ENCODE data around the gene POU2F2.

Gene POU2F2

DNA sequence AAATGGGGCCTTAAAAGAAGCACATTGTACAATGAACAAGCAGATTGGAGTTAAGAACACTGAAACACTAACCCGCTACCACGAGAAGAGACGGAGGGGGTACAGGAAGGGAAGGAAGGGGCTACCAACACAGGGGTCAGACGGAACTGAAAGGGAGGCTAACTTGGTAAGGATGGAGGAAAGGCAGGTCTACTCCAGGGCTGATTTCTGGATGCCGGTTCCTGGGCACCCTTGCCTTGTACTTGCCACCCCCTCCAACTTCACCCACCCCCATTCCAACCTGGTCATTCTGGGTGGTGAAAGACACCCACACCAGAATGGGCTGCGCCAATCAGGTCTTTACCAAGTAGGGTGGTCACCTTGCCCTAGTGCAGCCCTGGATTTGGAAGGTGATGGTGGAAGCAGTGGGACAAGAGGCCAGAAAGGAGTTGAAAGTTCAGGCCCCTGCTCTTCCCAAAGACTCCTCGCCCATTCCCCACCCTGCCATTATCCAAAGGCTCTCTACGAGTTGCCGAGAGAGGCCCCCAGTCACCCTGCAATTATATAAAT, 46.0 kb downstream of the POU2F2 start:
- in situ Hi-C loops (cut with HindIII; ENCODE audit: low sequenced_read_pairs): no loop called here

DNA sequence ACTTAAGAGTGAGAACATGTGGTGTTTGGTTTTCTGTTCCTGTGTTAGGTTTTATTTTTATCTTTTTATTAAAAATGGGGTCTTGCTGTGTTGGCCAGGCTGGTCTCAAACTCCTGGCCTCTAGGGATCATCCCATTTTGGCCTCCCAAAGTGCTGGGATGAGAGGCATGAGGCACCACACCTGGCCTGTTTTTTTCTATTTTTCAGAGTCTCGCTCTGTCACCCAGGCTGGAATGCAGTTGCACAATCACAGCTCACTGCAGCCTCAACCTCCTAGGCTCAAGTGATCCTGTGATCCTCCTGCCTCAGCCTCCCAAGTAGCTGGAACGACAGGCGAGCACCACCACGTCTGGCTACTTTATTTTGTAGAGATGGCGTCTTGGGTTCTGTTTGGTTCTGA, 48.7 kb downstream of the POU2F2 start:
- in situ Hi-C loops (cut with HindIII; ENCODE audit: low sequenced_read_pairs): no loop called here

DNA sequence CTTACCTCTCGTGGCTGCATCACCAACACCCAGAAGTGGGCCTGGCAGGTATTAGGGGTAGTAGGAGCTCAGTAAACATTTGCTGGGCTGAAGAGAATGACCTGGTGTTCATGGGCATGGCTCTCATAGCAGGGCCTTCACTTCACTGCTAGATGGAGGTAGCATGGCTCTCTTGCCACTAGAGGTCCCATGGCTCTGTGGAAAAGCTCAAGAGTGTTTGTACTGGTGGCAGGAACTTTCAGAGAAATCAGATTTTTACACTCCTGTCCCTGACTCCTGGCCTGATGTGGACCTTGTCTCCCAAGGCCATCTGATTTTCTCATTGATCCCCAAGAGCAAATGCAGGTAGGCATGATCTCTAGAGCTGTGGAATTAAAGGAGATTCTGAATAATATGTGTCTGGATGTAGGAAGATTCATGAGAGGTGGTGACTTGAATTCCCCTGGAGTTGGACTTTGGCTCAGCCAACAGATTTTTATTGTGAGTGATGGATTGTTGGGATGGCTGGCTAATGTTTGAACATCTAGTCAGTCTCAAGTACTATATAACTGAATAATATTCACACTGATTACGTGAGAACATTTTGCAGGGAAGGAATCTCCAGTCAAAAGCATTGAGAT, 50.6 kb downstream of the POU2F2 start:
- in situ Hi-C loops (cut with HindIII; ENCODE audit: low sequenced_read_pairs): no loop called here

DNA sequence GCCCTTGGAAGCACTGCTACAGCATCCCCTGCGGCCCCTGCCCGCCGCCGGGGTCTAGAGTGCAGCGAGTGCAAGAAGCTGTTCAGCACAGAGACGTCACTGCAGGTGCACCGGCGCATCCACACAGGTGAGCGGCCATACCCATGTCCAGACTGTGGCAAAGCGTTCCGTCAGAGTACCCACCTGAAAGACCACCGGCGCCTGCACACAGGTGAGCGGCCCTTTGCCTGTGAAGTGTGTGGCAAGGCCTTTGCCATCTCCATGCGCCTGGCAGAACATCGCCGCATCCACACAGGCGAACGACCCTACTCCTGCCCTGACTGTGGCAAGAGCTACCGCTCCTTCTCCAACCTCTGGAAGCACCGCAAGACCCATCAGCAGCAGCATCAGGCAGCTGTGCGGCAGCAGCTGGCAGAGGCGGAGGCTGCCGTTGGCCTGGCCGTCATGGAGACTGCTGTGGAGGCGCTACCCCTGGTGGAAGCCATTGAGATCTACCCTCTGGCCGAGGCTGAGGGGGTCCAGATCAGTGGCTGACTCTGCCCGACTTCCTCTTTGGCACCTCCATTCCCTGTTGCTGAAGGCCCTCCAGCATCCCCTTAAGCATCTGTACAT, 51.4 kb downstream of the POU2F2 start:
- in situ Hi-C loops (cut with HindIII; ENCODE audit: low sequenced_read_pairs): no loop called here

DNA sequence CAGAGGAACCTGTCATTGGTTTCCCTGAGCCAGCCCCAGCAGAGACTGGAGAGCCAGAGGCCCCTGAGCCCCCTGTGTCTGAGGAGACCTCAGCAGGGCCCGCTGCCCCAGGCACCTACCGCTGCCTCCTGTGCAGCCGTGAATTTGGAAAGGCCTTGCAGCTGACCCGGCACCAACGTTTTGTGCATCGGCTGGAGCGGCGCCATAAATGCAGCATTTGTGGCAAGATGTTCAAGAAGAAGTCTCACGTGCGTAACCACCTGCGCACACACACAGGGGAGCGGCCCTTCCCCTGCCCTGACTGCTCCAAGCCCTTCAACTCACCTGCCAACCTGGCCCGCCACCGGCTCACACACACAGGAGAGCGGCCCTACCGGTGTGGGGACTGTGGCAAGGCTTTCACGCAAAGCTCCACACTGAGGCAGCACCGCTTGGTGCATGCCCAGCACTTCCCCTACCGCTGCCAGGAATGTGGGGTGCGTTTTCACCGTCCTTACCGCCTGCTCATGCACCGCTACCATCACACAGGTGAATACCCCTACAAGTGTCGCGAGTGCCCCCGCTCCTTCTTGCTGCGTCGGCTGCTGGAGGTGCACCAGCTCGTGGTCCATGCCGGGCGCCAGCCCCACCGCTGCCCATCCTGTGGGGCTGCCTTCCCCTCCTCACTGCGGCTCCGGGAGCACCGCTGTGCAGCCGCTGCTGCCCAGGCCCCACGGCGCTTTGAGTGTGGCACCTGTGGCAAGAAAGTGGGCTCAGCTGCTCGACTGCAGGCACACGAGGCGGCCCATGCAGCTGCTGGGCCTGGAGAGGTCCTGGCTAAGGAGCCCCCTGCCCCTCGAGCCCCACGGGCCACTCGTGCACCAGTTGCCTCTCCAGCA, 52.1 kb downstream of the POU2F2 start:
- in situ Hi-C loops (cut with HindIII; ENCODE audit: low sequenced_read_pairs): no loop called here

DNA sequence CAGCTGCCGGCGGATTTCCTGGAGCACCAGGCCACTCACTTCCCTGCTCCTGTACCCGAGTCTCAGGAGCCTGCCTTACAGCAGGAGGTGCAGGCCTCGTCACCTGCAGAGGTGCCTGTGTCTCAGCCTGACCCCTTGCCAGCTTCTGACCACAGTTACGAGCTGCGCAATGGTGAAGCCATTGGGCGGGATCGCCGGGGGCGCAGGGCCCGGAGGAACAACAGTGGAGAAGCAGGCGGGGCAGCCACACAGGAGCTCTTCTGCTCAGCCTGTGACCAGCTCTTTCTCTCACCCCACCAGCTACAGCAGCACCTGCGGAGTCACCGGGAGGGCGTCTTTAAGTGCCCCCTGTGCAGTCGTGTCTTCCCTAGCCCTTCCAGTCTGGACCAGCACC, 53.0 kb downstream of the POU2F2 start:
- in situ Hi-C loops (cut with HindIII; ENCODE audit: low sequenced_read_pairs): no loop called here

DNA sequence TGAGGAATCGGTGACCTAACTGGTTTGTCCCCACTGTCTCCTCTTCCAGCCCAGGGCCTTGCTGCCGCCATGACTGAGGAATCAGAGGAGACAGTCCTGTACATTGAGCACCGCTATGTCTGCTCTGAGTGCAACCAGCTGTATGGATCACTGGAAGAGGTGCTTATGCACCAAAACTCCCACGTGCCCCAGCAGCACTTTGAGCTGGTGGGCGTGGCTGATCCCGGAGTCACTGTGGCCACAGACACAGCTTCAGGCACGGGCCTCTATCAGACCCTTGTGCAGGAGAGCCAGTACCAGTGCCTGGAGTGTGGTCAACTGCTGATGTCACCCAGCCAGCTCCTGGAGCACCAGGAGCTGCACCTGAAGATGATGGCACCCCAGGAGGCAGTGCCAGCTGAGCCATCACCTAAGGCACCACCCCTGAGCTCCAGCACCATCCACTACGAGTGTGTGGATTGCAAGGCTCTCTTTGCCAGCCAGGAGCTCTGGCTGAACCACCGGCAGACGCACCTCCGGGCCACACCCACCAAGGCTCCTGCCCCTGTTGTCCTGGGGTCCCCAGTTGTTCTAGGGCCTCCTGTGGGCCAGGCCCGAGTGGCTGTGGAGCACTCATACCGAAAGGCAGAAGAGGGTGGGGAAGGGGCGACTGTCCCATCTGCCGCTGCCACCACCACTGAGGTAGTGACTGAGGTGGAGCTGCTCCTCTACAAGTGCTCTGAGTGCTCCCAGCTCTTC, 53.5 kb downstream of the POU2F2 start:
- in situ Hi-C loops (cut with HindIII; ENCODE audit: low sequenced_read_pairs): no loop called here

DNA sequence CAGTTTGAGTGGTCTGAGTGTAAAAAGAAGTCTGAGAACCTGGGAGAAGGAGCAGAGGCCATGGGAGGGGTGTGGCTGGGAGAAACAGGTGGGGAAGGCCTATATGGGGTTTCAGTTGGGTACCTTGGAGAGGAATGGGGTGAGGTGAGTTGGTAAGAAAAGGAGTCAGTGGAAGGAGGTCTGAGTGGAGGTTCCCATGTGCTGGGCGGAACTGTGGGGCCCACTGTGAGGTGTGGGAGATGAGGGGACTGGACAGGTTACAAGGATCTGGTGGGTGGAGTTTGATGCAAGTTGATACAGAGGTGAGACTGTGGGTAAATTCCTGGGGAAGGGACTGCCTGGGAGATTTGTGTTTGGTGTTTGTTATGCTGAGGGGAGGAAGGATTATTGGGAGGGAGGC, 54.2 kb downstream of the POU2F2 start:
- in situ Hi-C loops (cut with HindIII; ENCODE audit: low sequenced_read_pairs): no loop called here

DNA sequence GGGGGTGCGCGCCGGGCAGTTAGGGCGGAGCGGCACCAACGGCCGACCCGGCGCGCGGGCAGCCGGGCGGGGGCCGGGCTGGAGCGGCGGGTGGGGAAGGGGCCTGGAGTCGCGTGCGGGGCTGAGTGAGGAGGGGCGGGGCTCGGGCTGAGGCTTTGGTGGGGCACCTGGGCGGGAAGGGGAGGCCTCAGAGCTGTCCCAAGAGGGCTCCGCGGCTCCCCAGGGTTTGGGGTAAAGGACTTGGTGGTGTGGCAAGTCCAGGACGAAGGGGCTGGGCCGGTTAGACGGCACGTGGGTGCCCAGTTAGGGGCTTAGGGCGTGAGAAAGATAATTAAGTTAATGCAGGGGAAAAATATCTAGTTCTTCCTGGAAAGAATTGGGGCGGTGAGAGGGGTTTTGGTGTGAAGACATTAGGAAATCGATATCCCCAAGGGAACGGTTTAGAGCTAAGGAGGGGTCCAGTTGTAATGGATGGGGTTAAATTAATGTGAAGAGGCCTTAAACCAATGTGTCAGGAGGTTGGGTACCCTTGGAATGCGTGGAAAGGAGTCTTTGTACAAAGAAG, 55.8 kb downstream of the POU2F2 start:
- in situ Hi-C loops (cut with HindIII; ENCODE audit: low sequenced_read_pairs): no loop called here

DNA sequence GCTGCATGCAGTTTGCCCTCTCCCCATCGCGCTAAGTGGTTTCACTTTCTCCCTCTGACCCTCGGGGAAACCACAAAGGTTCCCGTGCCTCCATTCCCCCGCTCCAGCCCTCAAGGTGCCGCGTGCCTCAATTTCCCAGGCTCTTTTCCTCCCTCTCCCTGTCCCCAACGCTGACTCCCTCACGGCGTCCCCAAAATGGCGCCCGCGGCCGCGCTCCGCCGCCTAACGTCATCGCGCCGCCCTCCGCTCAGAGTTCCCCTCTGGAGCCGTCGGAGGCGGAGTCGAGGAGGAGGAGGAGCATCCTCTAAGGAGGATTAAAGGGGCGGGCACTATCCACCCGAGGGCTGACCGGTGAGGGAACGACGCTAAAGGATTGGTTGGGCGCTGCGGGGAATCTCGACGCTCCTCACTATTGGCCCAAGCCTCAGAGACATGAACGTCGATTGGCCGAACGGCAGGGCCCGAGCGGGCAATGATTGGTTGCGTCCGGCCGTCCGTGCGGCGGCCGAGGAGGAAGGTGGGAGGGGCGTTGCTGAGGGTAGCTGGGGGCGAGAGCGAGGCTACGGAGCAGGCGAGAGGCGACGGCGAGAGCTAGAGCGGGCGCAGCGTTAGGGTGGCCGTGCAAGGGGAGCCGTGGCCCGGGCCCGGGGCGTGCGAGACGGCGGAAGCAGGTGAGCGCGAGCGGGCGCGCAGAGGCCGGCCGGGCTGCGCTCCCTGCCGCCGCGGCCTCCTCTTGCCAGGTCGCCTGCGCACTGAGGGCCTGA, 56.4 kb downstream of the POU2F2 start, which contains the start of gene ZNF574:
Gene ZNF574 (plus strand): TSS at position 551 of the 764 bp plus-strand sequence. CDS start 2,441 bp downstream, outside the sequence.
- in situ Hi-C loops (cut with HindIII; ENCODE audit: low sequenced_read_pairs): no loop called here

DNA sequence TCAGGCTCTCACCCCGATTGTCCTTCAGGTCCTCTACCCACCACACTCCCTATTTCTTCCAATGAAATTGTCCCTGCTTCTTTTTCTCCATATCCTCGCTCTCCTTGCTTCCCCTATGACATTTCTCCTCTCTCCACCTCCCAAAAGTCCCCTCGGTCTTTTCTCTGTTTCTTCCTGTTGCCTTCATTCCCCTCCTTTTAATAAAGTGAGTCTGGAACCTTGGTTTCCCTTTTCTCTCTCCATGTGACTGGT, 57.0 kb downstream of the POU2F2 start:
- in situ Hi-C loops (cut with HindIII; ENCODE audit: low sequenced_read_pairs): no loop called here

DNA sequence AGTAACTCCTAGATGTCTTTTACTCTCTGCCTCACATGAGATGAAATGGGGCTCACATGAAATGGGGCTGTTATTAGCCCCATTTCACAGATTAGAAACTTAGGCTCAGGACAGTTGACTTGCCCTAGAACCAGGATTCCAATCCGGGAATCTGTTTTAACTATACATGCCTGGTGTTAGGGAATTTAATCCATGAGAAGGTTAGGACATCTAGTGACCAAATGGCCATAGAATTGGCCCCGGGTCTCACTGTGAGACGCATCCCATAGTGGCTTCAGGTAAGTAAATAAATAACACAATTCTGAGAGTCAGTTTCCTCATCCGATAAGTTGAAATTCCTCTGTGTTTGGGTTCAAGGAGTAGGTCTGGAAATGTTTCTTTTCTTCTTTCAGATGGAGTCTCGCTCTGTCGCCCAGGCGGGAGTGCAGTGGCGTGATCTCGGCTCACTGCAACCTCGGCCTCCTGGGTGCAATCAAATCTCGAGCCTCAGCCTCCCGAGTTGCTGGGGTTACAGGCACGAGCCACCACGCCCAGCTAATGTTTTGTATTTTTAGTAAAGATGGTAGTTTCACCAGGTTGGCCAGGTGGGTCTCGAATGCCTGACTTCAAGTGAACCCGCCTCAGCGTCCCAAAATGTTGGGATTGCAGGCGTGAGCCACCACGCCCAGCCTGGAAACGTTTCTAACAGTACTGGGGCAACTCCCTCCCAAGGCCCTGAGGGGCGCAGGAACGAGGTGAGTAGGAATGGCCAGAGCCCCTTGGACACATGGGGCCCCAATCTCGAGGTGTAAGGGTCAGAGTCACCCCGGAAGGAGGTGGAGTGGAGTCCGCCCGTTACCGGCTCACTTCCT, 57.5 kb downstream of the POU2F2 start:
- in situ Hi-C loops (cut with HindIII; ENCODE audit: low sequenced_read_pairs): no loop called here

DNA sequence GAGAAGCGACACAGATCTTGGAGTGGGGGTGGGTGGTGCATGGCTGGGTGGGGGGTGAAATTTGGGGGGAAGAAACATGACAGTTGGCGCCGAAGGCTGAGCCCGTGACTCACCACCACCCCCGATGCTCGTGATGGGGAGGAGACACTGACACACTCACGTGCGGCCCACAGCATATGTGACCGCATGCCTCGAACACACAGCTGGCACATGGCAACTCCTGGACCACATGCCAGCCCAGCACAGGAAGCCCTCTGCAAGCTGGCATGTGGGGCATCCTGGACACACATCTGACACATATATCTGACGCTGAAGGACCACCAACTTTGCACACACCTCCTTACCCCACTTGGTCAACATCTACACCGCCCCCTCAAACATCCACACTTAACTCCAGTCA, 61.0 kb downstream of the POU2F2 start:
- in situ Hi-C loops (cut with HindIII; ENCODE audit: low sequenced_read_pairs): no loop called here

DNA sequence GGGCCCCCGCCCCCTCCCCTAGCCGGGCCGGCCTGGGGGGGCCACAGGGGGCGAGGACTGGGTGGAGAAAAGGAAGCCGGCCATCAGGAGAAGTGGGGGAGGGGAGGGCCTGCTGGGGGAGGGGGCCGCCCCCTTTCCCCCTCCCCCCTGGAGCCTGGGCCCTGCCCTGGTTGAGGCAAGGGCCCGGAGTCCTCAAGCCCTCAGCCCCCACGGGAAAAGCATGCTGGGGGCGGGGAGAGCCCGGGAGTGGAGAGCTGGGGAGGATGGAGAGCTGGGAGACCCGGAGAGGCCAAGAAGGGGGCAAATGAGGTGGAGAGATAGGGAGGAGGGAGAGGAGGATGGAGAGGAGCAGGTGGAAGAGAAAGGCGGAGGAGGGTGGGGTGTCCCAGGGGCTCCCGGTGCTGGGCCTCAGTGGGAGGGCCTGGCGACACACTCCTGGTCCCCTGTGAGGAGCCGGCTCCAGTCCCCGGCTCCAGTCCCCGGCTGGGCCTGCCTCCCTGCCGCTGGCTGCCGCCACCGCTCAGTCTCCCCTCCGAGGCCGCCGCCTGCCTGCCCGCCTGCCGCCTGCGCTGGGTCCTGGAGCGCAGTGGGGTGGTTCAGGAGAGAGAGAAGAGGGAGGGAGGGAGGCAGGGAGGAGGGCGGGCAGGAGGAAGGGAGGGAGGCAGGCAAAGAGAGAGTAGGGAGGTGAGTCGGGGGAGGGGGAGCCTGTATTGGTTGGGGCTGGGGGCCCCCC, 62.5 kb downstream of the POU2F2 start, which contains the start of gene GRIK5:
Gene GRIK5 (minus strand): TSS at position 588 of the 733 bp plus-strand sequence. CDS start 4,436 bp downstream, outside the sequence.
- in situ Hi-C loops (cut with HindIII; ENCODE audit: low sequenced_read_pairs): no loop called here

DNA sequence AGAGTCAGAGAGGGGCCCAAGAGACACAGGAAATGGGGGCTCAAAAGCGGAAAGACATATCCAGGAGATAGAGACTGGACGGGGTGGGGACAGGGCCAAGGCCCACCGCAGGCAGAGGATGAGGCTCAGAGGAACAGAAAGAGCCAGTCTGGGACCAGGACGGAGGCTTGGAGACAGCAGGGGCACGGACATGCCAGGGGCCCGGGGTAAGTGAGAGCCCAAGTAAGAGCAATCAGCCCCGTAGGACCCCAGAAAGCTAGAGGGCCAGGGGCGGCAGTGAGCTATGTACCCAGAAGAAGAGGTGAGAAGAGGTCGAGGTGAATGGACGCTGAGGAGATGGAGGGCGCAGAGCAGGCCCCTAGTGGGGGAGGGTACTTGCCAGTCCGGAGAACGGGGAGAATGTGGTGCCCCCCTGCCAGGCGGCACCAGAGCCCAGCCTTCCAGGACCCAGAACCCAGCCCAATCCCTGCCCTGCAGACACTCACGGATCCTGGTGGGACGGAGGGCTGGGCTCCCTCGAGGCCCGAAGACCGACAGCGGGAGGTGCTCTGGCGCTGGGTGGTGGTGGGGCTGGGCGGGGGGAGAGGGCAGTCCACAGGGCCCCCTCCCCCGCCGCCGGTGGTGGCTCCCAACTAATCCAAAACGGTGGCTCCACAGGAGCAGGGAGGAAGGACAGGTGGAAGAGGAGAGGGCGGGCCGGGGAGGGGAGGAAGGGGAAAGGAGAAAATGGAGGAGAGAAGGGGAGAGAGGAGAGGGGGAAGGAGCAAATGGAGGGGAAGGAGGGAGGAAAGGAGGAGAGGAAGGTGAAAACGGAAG, 63.3 kb downstream of the POU2F2 start:
- in situ Hi-C loops (cut with HindIII; ENCODE audit: low sequenced_read_pairs): no loop called here

DNA sequence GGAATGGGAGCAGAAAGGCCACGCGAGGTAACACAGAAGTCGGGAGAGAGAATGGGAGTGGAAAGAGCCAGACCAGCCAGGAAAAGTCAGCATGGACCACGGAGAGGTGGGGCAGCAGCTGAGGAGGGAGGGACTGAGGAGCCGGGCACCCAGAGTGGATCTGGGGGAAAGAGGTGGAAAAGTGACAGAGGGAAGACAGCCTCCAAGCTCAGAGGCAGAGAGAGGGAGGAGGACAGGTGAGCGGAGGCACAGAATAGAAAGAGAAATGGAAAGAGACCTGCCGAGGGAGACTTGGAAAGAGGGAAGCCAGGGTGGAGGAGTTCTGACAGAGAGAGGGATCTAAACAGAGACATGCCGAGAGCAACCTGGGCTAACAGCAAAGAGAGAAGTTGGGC, 63.9 kb downstream of the POU2F2 start:
- in situ Hi-C loops (cut with HindIII; ENCODE audit: low sequenced_read_pairs): no loop called here

DNA sequence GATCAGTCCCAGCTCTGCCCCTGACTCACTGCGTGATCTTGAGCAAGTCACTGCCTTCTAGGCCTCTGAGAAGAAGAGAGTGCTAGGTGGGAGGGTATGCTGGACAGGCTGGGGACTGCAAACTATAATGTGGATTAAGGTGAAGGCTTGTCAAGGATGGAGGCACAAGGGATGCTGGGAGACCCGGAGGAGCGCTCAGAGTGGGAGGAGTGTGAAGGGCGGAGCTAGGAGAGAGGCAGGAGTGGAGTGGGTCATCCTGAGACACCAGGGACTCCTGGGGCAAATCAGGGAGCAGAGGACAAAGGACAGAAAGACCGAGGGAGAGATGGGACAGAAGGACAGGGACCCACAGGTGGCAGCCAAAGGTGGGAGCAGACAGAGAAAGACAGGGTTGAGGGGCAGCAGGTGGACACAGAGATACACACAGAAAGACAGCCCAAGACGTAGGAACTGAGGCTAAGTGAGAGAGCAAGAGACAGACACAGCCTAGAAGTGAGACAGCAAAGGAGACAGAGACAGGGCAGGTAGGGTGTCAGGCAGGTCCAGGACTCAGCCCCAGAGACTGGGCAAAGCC, 64.8 kb downstream of the POU2F2 start:
- in situ Hi-C loops (cut with HindIII; ENCODE audit: low sequenced_read_pairs): no loop called here
